GM12878 (cell line): ENCODE data around the gene CCSER2. TPM values are rescaled to one million over a fixed set of nuclear protein-coding genes. Genes with fewer than 3 reads are reported as not detected.

Source experiments
- CTCF ChIP-seq, 3 experiments: IDR thresholded peaks in 2 of 3; conservative IDR thresholded peaks in 1 of 3; 2 replicates each; pipeline ENCODE4 v1.5.1; 2011; ENCODE audit warnings: low read depth in 3 of 3, low read length in 3 of 3, mild to moderate bottlenecking in 3 of 3, control low read depth in 2 of 3, moderate library complexity in 2 of 3, inconsistent platforms in 1 of 3, mixed read lengths in 1 of 3; ENCODE audit not compliant: control insufficient read depth in 2 of 3, insufficient read depth in 1 of 3; ENCODE audit errors: extremely low read depth in 1 of 3
- E2F4 ChIP-seq: IDR thresholded peaks from 2 replicates; pipeline ENCODE4 v1.6.1; 2012; ENCODE audit warnings: low read depth, low read length, improper control_type of control experiment
- EZH2 ChIP-seq: IDR thresholded peaks from 2 replicates; pipeline ENCODE4 v1.6.1; 2012; ENCODE audit warnings: low read depth, mild to moderate bottlenecking, control low read depth, inconsistent platforms, low read length, borderline replicate concordance; ENCODE audit not compliant: control insufficient read depth
- HDAC2 ChIP-seq: fragments of 200-600 bp; sonication (generic); IDR thresholded peaks from 2 replicates; pipeline ENCODE4 v1.6.1; 2017
- IRF4 ChIP-seq: IDR thresholded peaks from 2 replicates; pipeline ENCODE4 v1.6.1; 2011; ENCODE audit warnings: low read depth, low read length
- IRF5 ChIP-seq: fragments of 450-650 bp; IDR thresholded peaks from 2 replicates; pipeline ENCODE4 v1.6.1; 2017; ENCODE audit warnings: borderline replicate concordance
- MEF2B ChIP-seq: fragments of 450-650 bp; IDR thresholded peaks from 2 replicates; pipeline ENCODE4 v1.6.1; 2018; ENCODE audit warnings: mild to moderate bottlenecking, moderate library complexity; ENCODE audit not compliant: partially characterized antibody, poor library complexity, severe bottlenecking
- MXI1 ChIP-seq: fragments of 150-350 bp; IDR thresholded peaks from 2 replicates; pipeline ENCODE4 v1.6.1; 2011; ENCODE audit warnings: low read depth, mild to moderate bottlenecking, inconsistent platforms, low read length, improper control_type of control experiment
- RELB ChIP-seq: fragments of 450-650 bp; IDR thresholded peaks from 2 replicates; pipeline ENCODE4 v1.6.1; 2017; ENCODE audit warnings: low read depth, mild to moderate bottlenecking, moderate library complexity
- SMARCA5 ChIP-seq: fragments of 450-650 bp; IDR thresholded peaks from 2 replicates; pipeline ENCODE4 v1.6.1; 2017; ENCODE audit warnings: mild to moderate bottlenecking
- polyA plus RNA-seq, 11 experiments: library from polyadenylated mRNA; depleted of rRNA in 4 of 11; unstranded in 6 of 11; stranded (reverse) in 5 of 11; fragments of >200 nt; fragmentation: Nextera tagmentation in 4 of 11; fragmentation: Illumina TruSeq in 1 of 11; extraction: Ambion mirVana in 4 of 11; extraction: Trizol in 1 of 11; gene quantifications; 1 replicate in 1 of 11; 2 replicates in 10 of 11; pipeline versions ENCODE4 v1.2.1 to v1.2.3, GENCODE V29; 2011 to 2016; ENCODE audit warnings: inconsistent platforms in 2 of 11, missing spikeins in 2 of 11, low read depth in 1 of 11
- total RNA-seq, 4 experiments: library from RNA; depleted of rRNA in 3 of 4; stranded (reverse); fragments of >200 nt in 3 of 4; fragmentation: Illumina TruSeq in 1 of 4; extraction: Trizol in 1 of 4; gene quantifications; 2 replicates each; pipeline versions ENCODE4 v1.2.1 to v1.2.3, GENCODE V29; 2013 to 2021
- TF ChIP-seq, protein P1 (sequence below): fragments of 450-650 bp; IDR thresholded peaks from 2 replicates; pipeline ENCODE4 v1.6.1; 2017; ENCODE audit warnings: mild to moderate bottlenecking, low read depth, inconsistent platforms; ENCODE audit not compliant: poor library complexity, severe bottlenecking

The CCSER2 gene
- total and polyA plus RNA-seq, 10 of the 15 experiments (the other 5 are each of a cell fraction or from before 2014, with no cell fraction given) = 4.7 to 18.8 (median 13.2) TPM

DNA sequence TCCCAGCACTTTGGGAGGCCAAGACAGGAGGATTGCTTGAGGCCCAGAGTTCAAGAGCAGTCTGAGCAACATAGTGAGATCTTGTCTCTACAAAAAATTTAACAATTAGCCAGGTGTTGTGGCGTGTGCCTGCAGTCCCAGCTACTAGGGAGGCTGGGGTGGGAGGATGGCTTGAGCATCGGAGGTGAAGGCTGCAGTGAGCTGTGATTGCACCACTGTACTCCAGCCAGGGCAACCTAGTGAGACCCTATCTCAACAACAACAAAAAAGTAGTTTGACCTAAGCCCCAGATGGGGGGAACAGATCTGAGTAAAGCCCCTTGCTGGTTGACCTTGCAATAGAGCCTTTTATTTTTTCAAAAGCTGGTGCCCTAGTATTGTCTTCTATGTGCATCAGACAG is 15.6 kb upstream of the CCSER2 start (continued):
- TF ChIP-seq IRF5 = no peak
- TF ChIP-seq E2F4 = no peak
- TF ChIP-seq CTCF (IDR thresholded peaks at IDR 0.05 in 2 of 3, conservative IDR thresholded peaks at IDR 0.05 in 1 of 3; ENCODE audit: control insufficient read depth in 2 of 3, extremely low read depth in 1 of 3, insufficient read depth in 1 of 3, low read depth in 3 of 3, low read length in 3 of 3) = no peak
- no peak for TF ChIP-seq RELB
- no peak for TF ChIP-seq SMARCA5
- TF ChIP-seq EZH2 = no peak
- TF ChIP-seq HDAC2 = no peak
- no peak for TF ChIP-seq IRF4
- TF ChIP-seq, protein P1, sequence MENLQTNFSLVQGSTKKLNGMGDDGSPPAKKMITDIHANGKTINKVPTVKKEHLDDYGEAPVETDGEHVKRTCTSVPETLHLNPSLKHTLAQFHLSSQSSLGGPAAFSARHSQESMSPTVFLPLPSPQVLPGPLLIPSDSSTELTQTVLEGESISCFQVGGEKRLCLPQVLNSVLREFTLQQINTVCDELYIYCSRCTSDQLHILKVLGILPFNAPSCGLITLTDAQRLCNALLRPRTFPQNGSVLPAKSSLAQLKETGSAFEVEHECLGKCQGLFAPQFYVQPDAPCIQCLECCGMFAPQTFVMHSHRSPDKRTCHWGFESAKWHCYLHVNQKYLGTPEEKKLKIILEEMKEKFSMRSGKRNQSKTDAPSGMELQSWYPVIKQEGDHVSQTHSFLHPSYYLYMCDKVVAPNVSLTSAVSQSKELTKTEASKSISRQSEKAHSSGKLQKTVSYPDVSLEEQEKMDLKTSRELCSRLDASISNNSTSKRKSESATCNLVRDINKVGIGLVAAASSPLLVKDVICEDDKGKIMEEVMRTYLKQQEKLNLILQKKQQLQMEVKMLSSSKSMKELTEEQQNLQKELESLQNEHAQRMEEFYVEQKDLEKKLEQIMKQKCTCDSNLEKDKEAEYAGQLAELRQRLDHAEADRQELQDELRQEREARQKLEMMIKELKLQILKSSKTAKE = no peak
- no peak for TF ChIP-seq MEF2B
- TF ChIP-seq MXI1 = no peak
